ENCODE results near the gene DPP7.

DPP7 gene

DNA sequence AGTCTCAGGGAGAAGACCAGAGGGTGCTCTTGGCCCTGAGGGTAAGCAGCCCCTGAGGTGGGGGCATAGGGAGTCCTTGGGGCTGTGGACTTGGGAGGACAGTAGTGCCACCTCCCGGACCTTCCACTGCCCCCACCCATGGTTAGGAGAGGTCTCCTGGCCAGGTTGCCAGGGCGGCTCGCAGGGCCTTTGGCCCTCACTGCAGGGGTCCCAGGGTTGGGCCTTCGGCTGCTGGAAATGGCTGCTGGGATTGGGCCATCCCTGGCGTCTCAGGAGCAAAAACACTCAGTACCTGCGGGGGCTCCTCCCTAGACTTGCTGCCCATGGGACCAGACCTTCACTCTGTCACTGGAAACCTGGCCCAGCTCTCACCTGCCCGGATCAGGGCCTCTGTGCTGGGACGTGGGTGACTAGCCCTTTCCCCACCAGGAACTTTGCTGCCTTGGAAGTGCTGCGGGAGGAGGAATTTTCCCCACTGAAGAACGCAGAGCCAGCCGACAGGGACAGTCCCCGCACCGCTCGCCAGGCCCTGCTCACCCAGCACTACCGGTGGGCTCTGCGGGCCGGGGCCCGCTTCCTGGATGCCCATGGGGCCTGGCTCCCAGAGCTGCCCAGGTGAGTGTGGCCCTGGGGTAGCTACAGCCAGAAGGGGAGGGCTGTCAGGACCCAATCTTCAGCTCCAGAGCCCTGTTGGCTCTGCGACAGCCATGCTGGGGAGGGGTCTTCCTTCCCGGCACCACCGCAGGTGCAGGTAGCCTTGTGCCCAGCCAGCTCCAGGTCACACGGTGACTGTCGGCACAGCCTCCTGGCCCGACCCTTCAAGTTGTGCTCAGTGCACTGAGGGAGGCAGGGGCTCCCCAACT is 34.0 kb downstream of the DPP7 start:
- WGBS (ENCODE audit: insufficient coverage), result 98% methylated on average over 21 of the region's 24 CpGs
- no peaks in the 10 kb centered on the region for H3K9me3 ChIP-seq (ENCODE audit: control extremely low read depth in 1 of 5, control insufficient read depth in 4 of 5, insufficient read depth in 2 of 5, low read depth in 1 of 5, low read length in 4 of 5)
- H3K36me3 ChIP-seq (ENCODE audit: control insufficient read depth in 4 of 4, insufficient read depth in 4 of 4, low read length in 3 of 4), result peaks cover 0 to 51% (median 28%) of the 10 kb centered on the region in 4 experiments
- CTCF ChIA-PET, result interaction anchor here (1.3 to 2.5 kb wide), 2 partner anchors 10 to 52 kb away, joined by 3 to 10 read pairs; partner anchors contain the start of gene SAPCD2
- no peak overlapping the region for H3K27ac ChIP-seq (ENCODE audit: insufficient read depth in 1 of 2, low read depth in 1 of 2, low read length in 2 of 2, poor library complexity in 1 of 2, severe bottlenecking in 2 of 2)
- no peaks in the 10 kb centered on the region for H3K27me3 ChIP-seq (replicated peaks in 2 of 5; ENCODE audit: control insufficient read depth in 4 of 5, insufficient read depth in 5 of 5, low read length in 4 of 5)
- no peak overlapping the region for H3K4me3 ChIP-seq (ENCODE audit: control insufficient read depth in 1 of 7, extremely low read depth in 1 of 7, insufficient read depth in 4 of 7, low read depth in 2 of 7, low read length in 6 of 7)
- POLR2A ChIA-PET, result interaction anchor here (0.6 kb wide), 1 partner anchor 22 kb away, joined by 3 read pairs; no protein-coding TSS in a partner anchor
- H3K4me1 ChIP-seq (ENCODE audit: control extremely low read depth in 1 of 4, control insufficient read depth in 4 of 4, insufficient read depth in 4 of 4, low read length in 3 of 4), result peaks cover 0 to 21% (median 20%) of the 10 kb centered on the region in 4 experiments
- DNase-seq, result no peak

DNA sequence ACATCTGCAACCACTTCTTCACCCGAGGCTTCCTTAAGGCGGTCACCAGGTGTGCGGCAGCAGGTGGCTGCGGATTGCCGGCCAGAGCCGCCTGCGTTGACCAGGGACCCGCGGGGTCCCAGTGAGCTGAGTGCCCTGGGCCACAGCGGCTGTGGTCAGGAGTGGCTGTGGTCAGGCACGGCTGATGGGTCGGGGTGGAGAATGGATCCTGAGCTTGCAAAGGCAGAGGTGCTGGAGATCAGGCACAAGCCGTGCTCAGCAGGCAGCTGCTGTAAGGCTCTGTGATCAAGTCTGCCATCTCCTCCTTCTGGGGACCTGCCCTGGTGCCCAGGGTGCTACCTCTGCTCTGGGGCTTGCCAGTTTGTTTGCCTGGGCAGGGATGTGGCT is 35.1 kb downstream of the DPP7 start:
- ChIA-PET CTCF (no interaction called here), POLR2A (no interaction called here)
- Histone ChIP-seq H3K27ac (ENCODE audit: insufficient read depth in 1 of 2, low read depth in 1 of 2, low read length in 2 of 2, poor library complexity in 1 of 2, severe bottlenecking in 2 of 2) (no peak overlapping the region), H3K4me3 (ENCODE audit: control insufficient read depth in 1 of 7, extremely low read depth in 1 of 7, insufficient read depth in 4 of 7, low read depth in 2 of 7, low read length in 6 of 7) (no peak overlapping the region), H3K9me3 (ENCODE audit: control extremely low read depth in 1 of 5, control insufficient read depth in 4 of 5, insufficient read depth in 2 of 5, low read depth in 1 of 5, low read length in 4 of 5) (no peaks in the 10 kb centered on the region), H3K4me1 (ENCODE audit: control extremely low read depth in 1 of 4, control insufficient read depth in 4 of 4, insufficient read depth in 4 of 4, low read length in 3 of 4) (peaks cover 0 to 17% (median 16%) of the 10 kb centered on the region in 4 experiments), H3K27me3 (replicated peaks in 2 of 5; ENCODE audit: control insufficient read depth in 4 of 5, insufficient read depth in 5 of 5, low read length in 4 of 5) (no peaks in the 10 kb centered on the region), H3K36me3 (ENCODE audit: control insufficient read depth in 4 of 4, insufficient read depth in 4 of 4, low read length in 3 of 4) (peaks cover 0 to 51% (median 28%) of the 10 kb centered on the region in 4 experiments)
- WGBS (ENCODE audit: insufficient coverage), result 92% methylated on average over 13 of the region's 13 CpGs
- no peak for DNase-seq

DNA sequence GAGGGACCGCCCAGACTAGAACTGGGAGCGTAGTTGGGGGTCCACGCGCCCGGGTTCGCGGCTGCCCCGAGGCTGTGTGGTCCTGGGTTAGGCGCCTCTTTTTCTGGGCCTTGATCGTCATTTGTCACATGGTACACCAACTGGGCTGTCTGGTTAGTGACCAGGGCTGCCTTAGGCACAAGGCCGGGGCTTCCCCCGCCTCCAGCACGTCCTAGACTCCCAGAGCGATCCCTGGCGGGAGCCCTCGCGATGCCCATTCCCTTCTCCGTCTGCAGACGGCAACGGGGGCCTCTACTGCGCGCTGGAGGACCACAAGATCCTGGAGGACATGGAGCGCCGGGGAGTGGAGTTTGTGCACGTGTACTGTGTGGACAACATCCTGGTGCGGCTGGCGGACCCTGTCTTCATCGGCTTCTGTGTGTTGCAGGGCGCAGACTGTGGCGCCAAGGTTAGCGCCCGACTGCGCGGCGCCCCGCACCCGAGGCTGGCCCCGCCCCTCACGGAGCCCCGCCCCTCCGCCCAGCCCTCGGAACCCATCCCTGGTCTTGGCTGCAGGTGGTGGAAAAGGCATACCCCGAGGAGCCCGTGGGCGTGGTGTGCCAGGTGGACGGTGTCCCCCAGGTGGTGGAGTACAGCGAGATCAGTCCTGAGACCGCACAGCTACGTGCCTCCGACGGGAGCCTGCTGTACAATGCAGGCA is 35.7 kb downstream of the DPP7 start:
- CTCF ChIA-PET, result interaction anchor here (2.8 kb wide), 1 partner anchor 11 kb away, joined by 11 read pairs; no protein-coding TSS in a partner anchor
- 93% methylated on average over 41 of the region's 51 CpGs for WGBS (ENCODE audit: insufficient coverage)
- H3K36me3 ChIP-seq (ENCODE audit: control insufficient read depth in 4 of 4, insufficient read depth in 4 of 4, low read length in 3 of 4), result peaks cover 0 to 49% (median 27%) of the 10 kb centered on the region in 4 experiments
- H3K27ac ChIP-seq (ENCODE audit: insufficient read depth in 1 of 2, low read depth in 1 of 2, low read length in 2 of 2, poor library complexity in 1 of 2, severe bottlenecking in 2 of 2), result no peak overlapping the region
- peak overlapping the region in 4 of 7 experiments; percentile 59 to 86 (median 76) for H3K4me3 ChIP-seq (ENCODE audit: control insufficient read depth in 1 of 7, extremely low read depth in 1 of 7, insufficient read depth in 4 of 7, low read depth in 2 of 7, low read length in 6 of 7)
- H3K9me3 ChIP-seq (ENCODE audit: control extremely low read depth in 1 of 5, control insufficient read depth in 4 of 5, insufficient read depth in 2 of 5, low read depth in 1 of 5, low read length in 4 of 5), result no peaks in the 10 kb centered on the region
- no peaks in the 10 kb centered on the region for H3K27me3 ChIP-seq (replicated peaks in 2 of 5; ENCODE audit: control insufficient read depth in 4 of 5, insufficient read depth in 5 of 5, low read length in 4 of 5)
- POLR2A ChIA-PET, result no interaction called here
- H3K4me1 ChIP-seq (ENCODE audit: control extremely low read depth in 1 of 4, control insufficient read depth in 4 of 4, insufficient read depth in 4 of 4, low read length in 3 of 4), result peaks cover 0 to 17% (median 16%) of the 10 kb centered on the region in 4 experiments
- DNase-seq, result no peak

DNA sequence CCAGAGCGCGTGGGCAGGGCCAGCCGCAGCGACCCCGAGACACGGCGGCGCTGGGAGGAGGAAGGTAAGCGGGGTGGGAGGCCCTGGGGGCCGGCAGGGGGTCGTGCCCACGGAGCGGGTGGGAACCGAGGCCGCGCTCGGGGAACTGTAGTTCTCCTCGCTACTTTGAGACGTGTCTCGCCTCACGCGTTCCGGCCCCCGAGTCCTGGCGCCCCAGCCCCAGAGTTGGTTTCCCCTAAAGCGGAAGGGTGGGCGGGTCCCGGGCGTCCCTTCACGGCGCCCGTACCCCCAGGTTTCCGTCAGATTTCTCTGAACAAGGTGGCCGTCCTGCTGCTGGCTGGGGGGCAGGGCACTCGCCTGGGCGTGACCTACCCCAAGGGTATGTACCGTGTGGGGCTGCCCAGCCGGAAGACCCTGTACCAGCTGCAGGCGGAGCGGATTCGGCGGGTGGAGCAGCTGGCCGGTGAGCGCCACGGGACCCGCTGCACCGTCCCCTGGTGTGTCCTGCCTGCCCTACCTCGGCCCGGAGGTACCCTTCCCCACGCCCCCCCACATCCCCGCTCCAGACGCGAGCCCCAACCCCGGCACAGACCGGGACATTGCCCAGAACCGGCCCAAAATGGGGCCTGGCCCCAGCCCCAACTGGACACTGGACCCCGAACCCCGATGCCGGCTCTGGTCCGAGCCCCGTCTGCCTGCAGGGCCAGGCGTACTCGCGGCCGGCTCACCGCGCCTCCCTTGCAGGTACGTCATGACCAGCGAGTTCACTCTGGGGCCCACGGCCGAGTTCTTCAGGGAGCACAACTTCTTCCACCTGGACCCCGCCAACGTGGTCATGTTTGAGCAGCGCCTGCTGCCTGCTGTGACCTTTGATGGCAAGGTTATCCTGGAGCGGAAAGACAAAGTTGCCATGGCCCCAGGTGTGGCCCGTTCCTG is 36.5 kb downstream of the DPP7 start:
- Histone ChIP-seq H3K27me3 (replicated peaks in 2 of 5; ENCODE audit: control insufficient read depth in 4 of 5, insufficient read depth in 5 of 5, low read length in 4 of 5) (no peaks in the 10 kb centered on the region), H3K36me3 (ENCODE audit: control insufficient read depth in 4 of 4, insufficient read depth in 4 of 4, low read length in 3 of 4) (peaks cover 0 to 41% (median 21%) of the 10 kb centered on the region in 4 experiments), H3K4me3 (ENCODE audit: control insufficient read depth in 1 of 7, extremely low read depth in 1 of 7, insufficient read depth in 4 of 7, low read depth in 2 of 7, low read length in 6 of 7) (peak overlapping the region; percentile 59 to 86 (median 68)), H3K4me1 (ENCODE audit: control extremely low read depth in 1 of 4, control insufficient read depth in 4 of 4, insufficient read depth in 4 of 4, low read length in 3 of 4) (peaks cover 0 to 25% (median 17%) of the 10 kb centered on the region in 4 experiments), H3K27ac (ENCODE audit: insufficient read depth in 1 of 2, low read depth in 1 of 2, low read length in 2 of 2, poor library complexity in 1 of 2, severe bottlenecking in 2 of 2) (no peak overlapping the region), H3K9me3 (ENCODE audit: control extremely low read depth in 1 of 5, control insufficient read depth in 4 of 5, insufficient read depth in 2 of 5, low read depth in 1 of 5, low read length in 4 of 5) (no peaks in the 10 kb centered on the region)
- CTCF ChIA-PET, result interaction anchor here (0.9 to 2.8 kb wide), 2 partner anchors 10 to 12 kb away, joined by 3 to 11 read pairs; no protein-coding TSS in a partner anchor
- POLR2A ChIA-PET, result interaction anchor here (0.5 kb wide), 1 partner anchor 306 kb away, joined by 6 read pairs; no protein-coding TSS in a partner anchor
- DNase-seq, result peak in 2 of 3 donors; percentile 48 to 61
- WGBS (ENCODE audit: insufficient coverage), result 23% methylated on average over 68 of the region's 76 CpGs

DNA sequence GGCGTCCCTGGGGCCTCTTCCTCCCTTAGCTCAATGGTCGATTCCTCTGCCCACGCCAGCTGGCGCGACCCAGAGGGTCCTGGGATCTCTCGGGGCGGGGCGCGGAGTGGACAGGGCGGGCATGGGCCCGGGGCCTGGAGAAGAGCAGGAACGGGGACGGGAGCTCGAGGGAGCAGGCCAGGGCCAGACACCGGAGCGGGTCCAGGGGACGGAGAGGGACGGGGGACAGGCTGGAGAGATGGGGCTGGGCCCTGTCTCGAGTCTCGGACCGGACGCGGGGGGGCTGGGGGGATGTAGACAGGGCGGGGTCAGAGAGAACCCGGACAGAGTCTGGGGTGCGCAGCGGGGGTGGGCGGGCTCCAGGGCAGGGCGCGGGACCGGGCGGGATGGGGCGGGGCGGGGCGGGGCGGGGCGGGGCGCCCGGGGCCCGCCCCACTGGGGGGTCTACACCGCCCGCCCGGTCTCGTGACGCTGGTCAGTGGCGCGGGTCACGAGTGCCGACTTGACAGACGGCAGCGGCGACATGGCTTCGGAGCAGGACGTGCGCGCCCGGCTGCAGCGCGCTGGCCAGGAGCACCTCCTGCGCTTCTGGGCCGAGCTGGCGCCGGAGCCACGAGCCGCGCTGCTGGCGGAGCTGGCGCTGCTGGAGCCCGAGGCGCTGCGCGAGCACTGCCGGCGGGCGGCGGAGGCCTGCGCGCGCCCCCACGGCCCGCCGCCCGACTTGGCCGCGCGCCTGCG is 37.4 kb downstream of the DPP7 start, which contains the start of gene UAP1L1:
TSS of gene UAP1L1 (plus strand) at position 508 of the 738 bp plus-strand sequence. CDS start at position 524, 16 bp downstream.
- no peaks in the 10 kb centered on the region for H3K27me3 ChIP-seq (replicated peaks in 2 of 5; ENCODE audit: control insufficient read depth in 4 of 5, insufficient read depth in 5 of 5, low read length in 4 of 5)
- POLR2A ChIA-PET, result interaction anchor here (0.5 kb wide), 1 partner anchor 305 kb away, joined by 6 read pairs; no protein-coding TSS in a partner anchor
- peak in 2 of 3 donors; percentile 45 to 61 for DNase-seq
- CTCF ChIA-PET, result interaction anchor here (0.8 to 2.8 kb wide), 3 partner anchors 9 to 13 kb away, joined by 3 to 11 read pairs (median 4); no protein-coding TSS in a partner anchor
- peaks cover 0 to 28% (median 17%) of the 10 kb centered on the region in 4 experiments for H3K4me1 ChIP-seq (ENCODE audit: control extremely low read depth in 1 of 4, control insufficient read depth in 4 of 4, insufficient read depth in 4 of 4, low read length in 3 of 4)
- H3K36me3 ChIP-seq (ENCODE audit: control insufficient read depth in 4 of 4, insufficient read depth in 4 of 4, low read length in 3 of 4), result peaks cover 0 to 33% (median 17%) of the 10 kb centered on the region in 4 experiments
- no peak within 1 kb of the TSS for H3K27ac ChIP-seq (ENCODE audit: insufficient read depth in 1 of 2, low read depth in 1 of 2, low read length in 2 of 2, poor library complexity in 1 of 2, severe bottlenecking in 2 of 2)
- 1% methylated on average over 43 of the region's 87 CpGs for WGBS (ENCODE audit: insufficient coverage)
- no peaks in the 10 kb centered on the region for H3K9me3 ChIP-seq (ENCODE audit: control extremely low read depth in 1 of 5, control insufficient read depth in 4 of 5, insufficient read depth in 2 of 5, low read depth in 1 of 5, low read length in 4 of 5)
- peak within 1 kb of the TSS; percentile 59 to 86 (median 68) for H3K4me3 ChIP-seq (ENCODE audit: control insufficient read depth in 1 of 7, extremely low read depth in 1 of 7, insufficient read depth in 4 of 7, low read depth in 2 of 7, low read length in 6 of 7)

DNA sequence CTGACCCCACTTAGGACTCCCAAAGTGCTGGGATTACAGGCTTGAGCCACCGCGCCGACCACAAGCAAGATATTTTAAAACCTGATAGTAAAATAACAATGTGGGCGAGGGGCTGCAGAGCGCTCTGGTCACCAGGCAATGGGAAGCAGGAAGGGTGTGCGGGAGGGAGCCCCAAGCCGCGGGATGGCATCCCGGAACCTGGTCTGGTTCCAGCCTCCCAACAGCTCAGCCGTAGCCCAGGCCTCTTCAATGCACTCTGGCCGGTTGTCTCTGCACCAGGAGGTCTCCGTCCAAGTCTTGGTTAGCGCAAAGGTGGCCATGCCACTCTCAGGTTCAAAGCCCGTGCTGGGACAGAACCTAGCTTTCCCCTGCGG is 37.9 kb downstream of the DPP7 start:
- Histone ChIP-seq H3K27ac (ENCODE audit: insufficient read depth in 1 of 2, low read depth in 1 of 2, low read length in 2 of 2, poor library complexity in 1 of 2, severe bottlenecking in 2 of 2) (no peak overlapping the region), H3K9me3 (ENCODE audit: control extremely low read depth in 1 of 5, control insufficient read depth in 4 of 5, insufficient read depth in 2 of 5, low read depth in 1 of 5, low read length in 4 of 5) (no peaks in the 10 kb centered on the region), H3K36me3 (ENCODE audit: control insufficient read depth in 4 of 4, insufficient read depth in 4 of 4, low read length in 3 of 4) (peaks cover 0 to 27% (median 14%) of the 10 kb centered on the region in 4 experiments), H3K27me3 (replicated peaks in 2 of 5; ENCODE audit: control insufficient read depth in 4 of 5, insufficient read depth in 5 of 5, low read length in 4 of 5) (no peaks in the 10 kb centered on the region), H3K4me3 (ENCODE audit: control insufficient read depth in 1 of 7, extremely low read depth in 1 of 7, insufficient read depth in 4 of 7, low read depth in 2 of 7, low read length in 6 of 7) (peak overlapping the region in 6 of 7 experiments; percentile 13 to 86 (median 54)), H3K4me1 (ENCODE audit: control extremely low read depth in 1 of 4, control insufficient read depth in 4 of 4, insufficient read depth in 4 of 4, low read length in 3 of 4) (peaks cover 0 to 30% (median 17%) of the 10 kb centered on the region in 4 experiments)
- ChIA-PET CTCF (interaction anchor here (0.8 to 2.8 kb wide), 3 partner anchors 8 to 13 kb away, joined by 3 to 11 read pairs (median 4); no protein-coding TSS in a partner anchor), POLR2A (no interaction called here)
- DNase-seq, result no peak
- WGBS (ENCODE audit: insufficient coverage), result 59% methylated on average over 12 of the region's 15 CpGs

All from common myeloid progenitor, CD34-positive (primary cell).